Heart left ventricle (tissue), 16 donors: ENCODE results near the gene ZNF512B. TPM values are rescaled to one million over a fixed set of nuclear protein-coding genes. Genes with fewer than 3 reads are reported as not detected.

Experiments used
- ATAC-seq, 4 donors: fragments of 200-7000 bp; cut with Tn5 transposase; one replicate each; pipeline ENCODE4 v1.9.1; 2020 to 2022; ENCODE audit warnings: moderate library complexity in 4 of 4, mild to moderate bottlenecking in 3 of 4, moderate number of reproducible peaks in 1 of 4
- DNase-seq, 5 donors: peaks; one replicate each; pipeline ENCODE4 v3.0.0-alpha.2; 2020
- H3K27ac ChIP-seq, 12 donors: fragments of 200-600 bp; sonication (generic) in 4 of 12; one replicate each; pipeline versions ENCODE4 v1.5.0 to v1.8.0; 2016 to 2022; ENCODE audit warnings: mild to moderate bottlenecking in 2 of 12
- H3K27me3 ChIP-seq, 9 donors: fragments of 200-600 bp; sonication (generic) in 2 of 9; one replicate each; pipeline versions ENCODE4 v1.5.1 to v1.8.0; 2016 to 2022; ENCODE audit warnings: mild to moderate bottlenecking in 3 of 9
- H3K36me3 ChIP-seq, 9 donors: fragments of 200-600 bp; sonication (generic) in 2 of 9; one replicate each; pipeline versions ENCODE4 v1.5.0 to v1.8.0; 2018 to 2022; ENCODE audit warnings: mild to moderate bottlenecking in 2 of 9
- H3K4me1 ChIP-seq, 12 donors: fragments of 200-600 bp; sonication (generic) in 4 of 12; one replicate each; pipeline versions ENCODE4 v1.5.0 to v1.8.0; 2016 to 2022; ENCODE audit warnings: mild to moderate bottlenecking in 3 of 12
- H3K4me3 ChIP-seq, 12 donors: fragments of 200-600 bp; sonication (generic) in 4 of 12; one replicate each; pipeline versions ENCODE4 v1.5.0 to v1.8.0; 2017 to 2022; ENCODE audit warnings: mild to moderate bottlenecking in 9 of 12, moderate library complexity in 4 of 12
- H3K9me3 ChIP-seq, 12 donors: fragments of 200-600 bp; sonication (generic) in 4 of 12; one replicate each; pipeline versions ENCODE4 v1.5.0 to v1.8.0; 2016 to 2022; ENCODE audit warnings: mild to moderate bottlenecking in 1 of 12
- POLR2A ChIP-seq, 2 donors: fragments of 450-650 bp; IDR thresholded peaks; one replicate each; pipeline ENCODE4 v1.6.1; 2017; ENCODE audit warnings: antibody characterized with exemption in 2 of 2, mild to moderate bottlenecking in 2 of 2, moderate library complexity in 2 of 2
- WGBS, 4 donors: extraction: QIAGEN DNeasy Blood & Tissue Kit in 2 of 4; methylation state at CpG; one replicate each; pipeline versions ENCODE4 v1.1.5 to v1.1.7; 2013 to 2018; 5-methylcytosine and 5-hydroxymethylcytosine counted together
- intact Hi-C, 10 donors: fragments of 100-400 bp; cut with DNase I; formaldehyde crosslinking; loops; one replicate each; pipeline versions ENCODE4 v1.11.1 to v1.14.2; 2022
- polyA plus RNA-seq, 2 donors: library from polyadenylated mRNA; stranded (reverse); fragments of 200-250 nt; gene quantifications; one replicate each; pipeline ENCODE4 v1.2.3, GENCODE V29; 2013
- total RNA-seq, 9 donors: library from RNA; depleted of rRNA in 2 of 9; stranded (reverse); fragments of >200 nt in 2 of 9; fragmentation: NEBNext Ultra II Directional in 3 of 9; extraction: Animal tissue kit (Norgen Biotek cat#: 25700) in 3 of 9; gene quantifications; one replicate each; pipeline versions ENCODE4 v1.1.0 to v1.2.4, GENCODE V29; 2016 to 2023
- TF ChIP-seq, protein P1 (sequence below), 12 donors: fragments of 200-600 bp; sonication (generic) in 4 of 12; IDR thresholded peaks; one replicate each; pipeline versions ENCODE4 v1.5.0 to v1.8.0; 2018 to 2022; ENCODE audit warnings: antibody characterized with exemption in 12 of 12, mild to moderate bottlenecking in 5 of 12
- donor health status: ischemic (EF 13 %, LVEDD 7.1; RV severe dilation, severe dysfunction).
- donor health status: healthy with polysubstance abuse.
- donor health status: DM: no; HTN: yes; CAD: no.
- donor health status: DM: no; HTN: no; CAD: no.
- donor health status: ischemic (EF 25% LVEDD 6.9; RV normal size, moderate dysfunction).
- donor health status: ischemic (EF 25% LVEDD 5.7; RV mildly dilated, moderate dysfunction).
- donor health status: healthy.
- donor health status: DM: yes; HTN: yes; CAD: no.
- donor health status: ischemic (EF 35%, LVEDD 5.7; RV mildly dilated, moderate dysfunction).
- donor health status: nonischemic (EF 11% LVEDD 7.7; RV severe dilation, severe dysfunction).
- donor health status: DM: yes; HTN: yes; CAD: no.
- donor health status: PGD.
- donor health status: ischemic (EF 29% LVEDD 5.4; RV normal size, mild dysfunction).
- donor health status: nonischemic (EF 23%, LVEDD 6.1; RV moderate dilation, normal function).

ZNF512B gene
- total and polyA plus RNA-seq, 11 donors, result 7.3 to 15.9 (median 12.0) TPM

DNA sequence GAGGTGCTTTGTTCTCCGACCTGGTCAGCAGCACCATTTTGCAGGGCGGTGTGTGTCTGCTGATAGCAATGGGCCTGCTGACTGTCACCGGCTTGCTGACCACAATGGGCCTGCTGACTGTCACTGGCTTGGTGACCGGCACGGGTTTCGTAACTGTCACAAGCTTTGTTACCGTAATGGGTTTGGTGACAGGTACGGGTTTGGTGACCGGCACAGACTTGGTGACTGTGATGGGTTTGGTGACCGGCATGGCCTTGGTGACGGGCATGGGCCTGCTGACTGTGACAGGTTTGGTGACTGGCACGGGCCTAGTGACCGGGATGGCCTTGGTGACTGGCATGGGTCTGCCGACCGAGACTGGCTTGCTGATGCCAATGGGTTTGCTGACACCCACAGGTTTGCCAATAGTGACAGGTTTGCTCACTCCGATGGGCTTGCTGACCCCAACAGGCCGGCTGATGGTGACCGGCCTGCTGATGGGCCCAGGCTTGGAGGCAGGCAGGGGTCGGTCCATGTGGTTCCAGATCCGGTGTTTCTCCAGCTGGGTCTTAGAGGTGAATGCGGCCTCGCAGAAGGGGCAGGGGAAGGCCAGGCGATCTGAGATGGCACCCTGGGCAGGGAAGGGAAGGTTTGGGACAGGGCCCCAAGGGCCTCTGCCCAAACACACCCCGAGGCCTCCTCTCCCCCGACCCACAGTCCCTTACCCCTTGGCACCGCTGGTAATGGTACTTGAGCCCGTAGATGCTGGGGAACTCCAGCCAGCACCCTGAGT is 3.4 kb downstream of the ZNF512B start:
- Histone ChIP-seq H3K4me1 (peaks cover 0 to 22% (median 16%) of the 10 kb centered on the region in 12 donors), H3K27me3 (no peaks in the 10 kb centered on the region), H3K36me3 (peaks cover 0 to 48% (median 28%) of the 10 kb centered on the region in 9 donors), H3K4me3 (no peak overlapping the region), H3K27ac (no peak overlapping the region), H3K9me3 (no peaks in the 10 kb centered on the region)
- DNase-seq (peak in 3 of 5 donors; percentile 18 to 38 (median 22)), ATAC-seq (no peak)
- intact Hi-C loops, result no loop called here
- TF ChIP-seq POLR2A (IDR thresholded peaks at IDR 0.05), result no peak
- TF ChIP-seq, protein P1, sequence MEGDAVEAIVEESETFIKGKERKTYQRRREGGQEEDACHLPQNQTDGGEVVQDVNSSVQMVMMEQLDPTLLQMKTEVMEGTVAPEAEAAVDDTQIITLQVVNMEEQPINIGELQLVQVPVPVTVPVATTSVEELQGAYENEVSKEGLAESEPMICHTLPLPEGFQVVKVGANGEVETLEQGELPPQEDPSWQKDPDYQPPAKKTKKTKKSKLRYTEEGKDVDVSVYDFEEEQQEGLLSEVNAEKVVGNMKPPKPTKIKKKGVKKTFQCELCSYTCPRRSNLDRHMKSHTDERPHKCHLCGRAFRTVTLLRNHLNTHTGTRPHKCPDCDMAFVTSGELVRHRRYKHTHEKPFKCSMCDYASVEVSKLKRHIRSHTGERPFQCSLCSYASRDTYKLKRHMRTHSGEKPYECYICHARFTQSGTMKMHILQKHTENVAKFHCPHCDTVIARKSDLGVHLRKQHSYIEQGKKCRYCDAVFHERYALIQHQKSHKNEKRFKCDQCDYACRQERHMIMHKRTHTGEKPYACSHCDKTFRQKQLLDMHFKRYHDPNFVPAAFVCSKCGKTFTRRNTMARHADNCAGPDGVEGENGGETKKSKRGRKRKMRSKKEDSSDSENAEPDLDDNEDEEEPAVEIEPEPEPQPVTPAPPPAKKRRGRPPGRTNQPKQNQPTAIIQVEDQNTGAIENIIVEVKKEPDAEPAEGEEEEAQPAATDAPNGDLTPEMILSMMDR (IDR thresholded peaks at IDR 0.05), result no peak
- WGBS, 4 donors, result 90 to 96% (median 95%) methylated on average over 13 to 27 of the region's 27 CpGs

- ATAC-seq, result no peak
- no peak overlapping the region for H3K4me3 ChIP-seq
- H3K27me3 ChIP-seq, result no peaks in the 10 kb centered on the region
- no peak overlapping the region for H3K27ac ChIP-seq
- TF ChIP-seq, protein P1 (IDR thresholded peaks at IDR 0.05), result no peak
- no peak for TF ChIP-seq POLR2A (IDR thresholded peaks at IDR 0.05)
- H3K36me3 ChIP-seq, result peaks cover 0 to 62% (median 34%) of the 10 kb centered on the region in 9 donors
- WGBS, 4 donors, result 90 to 97% (median 93%) methylated on average over 9 to 16 of the region's 16 CpGs
- DNase-seq, result peak in 3 of 5 donors; percentile 20 to 58 (median 31)
- H3K4me1 ChIP-seq, result peaks cover 0 to 15% (median 11%) of the 10 kb centered on the region in 12 donors
- H3K9me3 ChIP-seq, result no peaks in the 10 kb centered on the region
- intact Hi-C loops, result no loop called here
Measured at GRCh38 chr20:63964412-63964811, 5.3 kb downstream of the ZNF512B start.

- H3K36me3 ChIP-seq, result peaks cover 0 to 67% (median 37%) of the 10 kb centered on the region in 9 donors
- peak in 4 of 5 donors; percentile 17 to 58 (median 20) for DNase-seq
- H3K9me3 ChIP-seq, result no peaks in the 10 kb centered on the region
- no peak overlapping the region for H3K4me3 ChIP-seq
- intact Hi-C loops, result no loop called here
- WGBS, 4 donors, result 91 to 96% (median 93%) methylated on average over 8 to 16 of the region's 16 CpGs
- H3K4me1 ChIP-seq, result peaks cover 0 to 11% (median 7%) of the 10 kb centered on the region in 12 donors
- no peak for TF ChIP-seq POLR2A (IDR thresholded peaks at IDR 0.05)
- TF ChIP-seq, protein P1 (IDR thresholded peaks at IDR 0.05), result no peak
- H3K27ac ChIP-seq, result no peak overlapping the region
- no peak for ATAC-seq
- no peaks in the 10 kb centered on the region for H3K27me3 ChIP-seq
Measured at GRCh38 chr20:63963784-63964301, 5.9 kb downstream of the ZNF512B start.

GRCh38 chr20:63963348-63963741 is 6.4 kb downstream of the ZNF512B start:
- intact Hi-C loops, result no loop called here
- WGBS, 4 donors, result 92 to 96% (median 94%) methylated on average over 12 to 27 of the region's 27 CpGs
- DNase-seq (peak in 4 of 5 donors; percentile 15 to 54 (median 22)), ATAC-seq (no peak)
- Histone ChIP-seq H3K4me3 (no peak overlapping the region), H3K27me3 (no peaks in the 10 kb centered on the region), H3K36me3 (peaks cover 0 to 69% (median 37%) of the 10 kb centered on the region in 9 donors), H3K9me3 (no peaks in the 10 kb centered on the region), H3K4me1 (peaks cover 0 to 6% (median 2%) of the 10 kb centered on the region in 12 donors), H3K27ac (no peak overlapping the region)
- TF ChIP-seq, protein P1 (IDR thresholded peaks at IDR 0.05), result no peak
- TF ChIP-seq POLR2A (IDR thresholded peaks at IDR 0.05), result no peak
